ENCODE measurements around the gene SRSF5.
"Not testable (repeated sequence)": the region's sequence is repeated elsewhere in the genome, so short reads cannot be mapped to it uniquely, and the experiment has no call there.

Gene SRSF5

DNA sequence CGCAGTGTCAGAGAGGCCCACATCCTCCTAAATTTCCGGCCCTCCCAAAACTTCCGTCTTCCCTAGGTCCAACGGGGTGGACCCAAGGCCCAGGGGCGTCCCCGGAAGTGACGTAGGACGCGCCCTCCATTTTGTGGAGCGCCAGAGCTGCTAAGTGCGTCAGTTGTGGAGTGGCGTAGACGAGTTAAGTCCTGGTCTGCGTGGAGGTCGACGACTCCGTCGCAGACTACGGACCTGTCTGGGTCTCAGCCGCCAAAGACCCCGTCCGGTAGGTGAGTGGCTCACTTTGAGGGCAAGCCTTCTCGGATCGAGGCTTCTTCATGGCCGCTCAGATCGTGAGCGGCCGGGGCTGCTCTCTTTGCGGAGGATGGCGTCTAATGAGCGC, at the start of gene SRSF5:
Gene SRSF5, plus strand, starts transcription at position 159 of the 385 bp plus-strand sequence. CDS start 1,015 bp downstream, outside the sequence.
- DNase-seq, result peak; percentile 87

DNA sequence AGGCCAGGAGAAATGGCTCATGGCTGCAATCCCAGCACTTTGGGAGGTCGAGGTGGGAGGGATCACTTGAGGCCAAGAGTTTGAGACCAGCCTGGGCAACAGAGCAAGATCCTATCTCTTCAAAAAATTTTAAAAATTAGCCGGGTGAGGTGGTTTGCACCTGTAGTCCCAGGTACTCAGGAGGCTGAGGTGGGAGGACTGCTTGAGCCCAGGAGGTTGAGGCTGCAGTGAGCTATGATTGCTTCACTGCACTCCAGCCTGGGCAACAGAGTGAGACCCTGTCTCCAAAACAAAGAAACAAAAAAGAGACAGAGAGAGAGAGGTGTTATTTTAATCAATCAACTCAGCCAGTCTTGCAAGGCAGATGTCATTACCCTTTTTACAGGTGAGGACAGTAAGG, 48.3 kb upstream of the SRSF5 start:
- DNase-seq, result not testable (repeated sequence)

DNA sequence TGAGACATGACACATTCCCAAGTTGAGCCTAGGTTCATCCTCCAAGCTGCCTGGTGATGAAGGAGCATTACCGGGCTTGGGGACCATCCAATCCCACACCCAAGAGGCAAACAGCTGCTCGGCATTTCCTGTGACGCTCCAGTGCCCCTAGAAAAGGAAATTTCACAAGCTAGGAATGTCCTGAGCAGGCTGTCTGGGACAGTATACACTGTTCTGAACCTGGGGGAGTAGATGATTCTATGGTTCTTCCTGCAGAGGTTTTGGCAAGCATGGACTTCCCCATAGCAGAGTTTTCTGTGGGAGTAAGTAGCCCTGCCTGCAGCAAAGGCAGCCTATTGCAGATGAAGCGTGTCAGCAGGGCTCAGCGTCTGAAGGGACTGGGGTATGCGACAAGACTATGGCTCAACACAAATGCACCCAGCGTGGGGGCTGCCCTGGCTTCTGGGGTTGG, 47.4 kb upstream of the SRSF5 start:
- DNase-seq, result no peak

DNA sequence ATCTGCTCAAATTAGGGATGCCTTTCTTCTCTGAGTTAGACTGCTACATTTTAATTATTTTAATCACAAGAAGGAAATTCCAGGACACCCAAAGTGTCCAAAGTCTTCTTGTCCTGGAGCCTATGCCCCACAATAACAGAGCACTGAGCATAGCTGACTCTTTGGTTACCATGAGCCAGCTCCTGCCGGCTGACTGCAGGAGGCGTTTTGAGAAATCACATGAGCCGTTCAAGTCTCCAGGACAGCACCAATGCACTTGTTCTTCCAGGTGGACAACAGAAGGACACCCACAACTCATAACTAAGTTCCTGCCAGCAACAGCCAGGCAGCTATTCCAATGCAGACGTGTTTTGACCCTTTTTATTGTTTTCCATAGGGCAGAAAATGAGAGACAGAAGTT, 46.0 kb upstream of the SRSF5 start:
- no peak for DNase-seq

DNA sequence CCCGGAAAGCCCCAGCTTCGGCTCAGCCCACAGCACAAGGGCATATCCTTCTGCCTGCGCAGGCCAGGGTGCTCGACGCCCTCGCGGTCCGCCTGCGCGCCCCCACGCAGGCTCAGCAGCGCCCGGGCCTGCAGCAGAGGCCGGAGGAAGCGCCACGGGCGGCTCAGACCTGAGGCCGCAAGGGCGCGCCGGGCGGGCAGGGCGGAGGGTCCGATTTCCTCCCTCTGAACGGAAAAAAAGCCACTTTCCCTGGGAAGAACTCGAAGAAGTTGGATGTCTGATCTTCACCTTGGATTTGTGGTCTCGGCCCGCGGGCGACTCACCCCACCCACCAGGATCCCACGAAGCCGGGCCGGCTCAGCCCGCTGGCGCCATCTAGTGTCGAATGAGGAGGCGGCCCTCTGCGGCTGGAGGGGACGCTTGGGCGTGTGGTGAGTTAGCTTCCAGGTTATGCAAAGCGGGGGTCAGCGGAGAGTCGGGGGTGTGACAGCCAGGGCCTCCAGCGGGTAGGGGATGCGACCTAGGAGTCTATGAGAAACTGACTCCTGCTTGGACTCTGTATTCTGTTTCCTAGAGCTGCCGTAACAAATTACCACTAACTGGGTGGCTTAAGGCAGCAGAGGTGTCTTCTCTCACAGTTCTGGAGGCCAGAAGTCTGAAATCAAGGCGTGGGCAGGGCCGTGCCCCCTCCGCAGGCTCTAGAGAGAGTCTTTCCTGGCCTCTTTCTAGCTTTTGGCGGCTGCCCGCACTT, 40.0 kb upstream of the SRSF5 start:
- peak; percentile 40 for DNase-seq

DNA sequence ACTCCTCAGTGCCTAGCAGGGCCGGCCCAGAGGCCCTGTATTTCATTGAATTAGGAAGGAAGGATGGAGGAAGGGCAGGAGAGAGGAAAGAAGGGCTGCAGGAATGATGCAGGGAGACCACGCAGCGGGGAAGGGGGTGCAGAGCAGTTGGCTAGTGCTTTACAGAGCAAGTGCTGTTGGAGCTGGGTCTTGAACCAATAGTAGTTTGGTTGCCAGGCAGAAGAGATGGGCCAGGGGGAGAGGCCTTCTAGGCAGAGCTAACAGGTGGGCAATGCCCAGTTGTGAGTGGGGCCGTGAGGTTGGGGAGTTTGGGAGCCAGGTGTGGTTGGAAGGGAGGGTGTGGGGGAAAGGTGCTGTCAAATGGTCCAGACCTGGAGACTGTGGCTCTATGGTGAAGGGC, 39.1 kb upstream of the SRSF5 start:
- no peak for DNase-seq

DNA sequence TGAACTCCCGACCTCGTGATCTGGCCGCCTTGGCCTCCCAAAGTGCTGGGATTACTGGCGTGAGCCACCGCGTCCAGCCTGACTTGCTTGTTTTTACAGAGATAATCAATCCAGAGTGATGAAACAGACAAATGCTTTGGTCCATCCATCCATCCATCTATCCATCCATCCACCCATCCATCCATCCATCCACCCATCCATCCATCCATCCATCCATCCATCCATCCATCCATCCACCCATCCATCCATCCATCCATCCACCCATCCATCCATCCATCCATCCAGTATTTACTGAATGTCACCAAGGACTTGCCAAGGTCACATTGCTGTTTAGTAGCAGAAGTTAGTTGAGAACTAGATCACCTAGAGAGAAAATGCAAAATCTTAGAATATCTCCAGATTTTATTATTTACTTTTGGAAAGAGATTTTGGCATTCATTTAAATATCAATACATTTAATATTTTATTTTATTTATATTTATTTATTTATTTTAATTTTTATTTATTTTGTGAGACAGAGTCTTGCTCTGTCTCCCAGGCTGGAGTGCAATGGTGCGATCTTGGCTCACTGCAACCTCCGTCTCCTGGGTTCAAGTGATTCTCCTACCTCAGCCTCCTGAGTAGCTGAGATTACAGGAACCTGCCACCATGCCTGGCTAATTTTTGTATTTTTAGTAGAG, 34.9 kb upstream of the SRSF5 start:
- DNase-seq, result not testable (repeated sequence)

DNA sequence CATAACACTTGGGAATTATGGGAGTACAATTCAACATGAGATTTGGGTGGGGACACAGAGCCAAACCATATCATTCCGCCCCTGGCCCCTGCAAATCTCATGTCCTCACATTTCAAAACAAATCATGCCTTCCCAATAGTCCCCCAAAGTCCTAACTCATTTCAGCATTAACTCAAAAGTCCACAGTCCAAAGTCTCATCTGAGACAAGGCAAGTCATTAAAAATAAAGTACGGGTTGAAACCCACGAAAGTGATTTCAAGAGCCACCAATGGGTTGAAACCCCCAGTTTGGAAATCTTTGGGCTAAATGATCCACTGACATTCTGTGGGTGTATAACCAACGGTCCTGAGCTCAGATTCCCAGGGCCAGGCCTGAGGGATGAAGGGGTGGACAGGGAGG, 30.5 kb upstream of the SRSF5 start:
- DNase-seq, result not testable (repeated sequence)

DNA sequence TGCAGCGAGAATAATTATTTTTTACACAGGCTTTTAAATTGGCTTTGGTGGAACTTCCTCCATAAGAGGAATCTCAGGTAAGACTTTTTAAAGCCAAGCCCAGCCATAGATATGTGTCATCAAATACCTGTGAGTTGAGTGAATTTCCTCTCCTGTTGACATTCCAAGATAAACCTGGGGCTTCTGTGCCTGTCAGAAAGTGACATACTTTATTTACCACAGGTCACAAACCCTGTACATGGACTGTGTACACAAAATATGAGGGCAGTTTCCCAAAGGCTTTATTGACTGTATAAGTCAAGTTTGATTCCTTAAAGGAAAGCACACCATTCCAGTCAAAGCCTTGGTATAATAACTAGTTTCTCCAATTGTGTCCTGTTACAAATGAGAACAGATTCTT, 25.9 kb upstream of the SRSF5 start:
- no peak for DNase-seq

DNA sequence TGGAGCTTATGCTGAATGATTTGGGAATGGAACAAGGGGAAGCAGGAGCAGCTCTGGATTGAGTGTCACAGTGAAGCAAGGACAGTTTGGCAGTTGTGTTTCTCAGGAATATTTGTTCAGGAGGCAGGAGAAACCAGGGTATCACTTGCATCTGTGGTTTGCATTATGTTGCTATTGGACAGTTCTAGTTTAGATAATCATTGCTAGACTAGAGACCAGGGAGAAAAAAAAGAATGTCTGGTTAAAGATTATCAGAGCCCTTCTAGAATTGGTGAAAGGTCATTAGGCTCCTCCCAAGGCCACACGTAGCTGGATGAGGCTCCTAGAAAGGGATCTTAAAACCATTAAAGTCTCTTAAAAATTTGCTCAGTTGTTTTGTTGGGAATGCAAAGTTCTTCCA, 17.0 kb upstream of the SRSF5 start:
- DNase-seq, result no peak

DNA sequence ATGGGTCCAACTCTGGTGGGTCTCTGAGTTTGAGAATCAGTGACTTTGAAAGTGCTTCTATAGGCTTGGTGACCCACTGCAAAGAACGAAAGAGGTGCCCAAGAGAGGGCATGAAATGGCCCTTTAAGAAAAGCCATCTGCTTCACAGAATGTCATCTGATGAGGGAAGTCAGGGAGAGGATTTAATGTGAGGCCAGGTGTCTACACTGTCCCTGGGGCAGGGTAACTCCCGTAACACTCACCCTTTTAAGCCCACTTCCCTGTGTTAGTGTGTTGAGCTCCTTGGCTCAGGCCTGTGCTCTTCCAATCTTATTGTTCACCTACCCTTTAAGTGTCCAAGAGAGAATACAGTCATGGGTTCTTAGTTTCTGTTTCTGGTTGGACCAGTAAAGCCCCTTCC, 16.4 kb upstream of the SRSF5 start:
- DNase-seq, result peak; percentile 91

DNA sequence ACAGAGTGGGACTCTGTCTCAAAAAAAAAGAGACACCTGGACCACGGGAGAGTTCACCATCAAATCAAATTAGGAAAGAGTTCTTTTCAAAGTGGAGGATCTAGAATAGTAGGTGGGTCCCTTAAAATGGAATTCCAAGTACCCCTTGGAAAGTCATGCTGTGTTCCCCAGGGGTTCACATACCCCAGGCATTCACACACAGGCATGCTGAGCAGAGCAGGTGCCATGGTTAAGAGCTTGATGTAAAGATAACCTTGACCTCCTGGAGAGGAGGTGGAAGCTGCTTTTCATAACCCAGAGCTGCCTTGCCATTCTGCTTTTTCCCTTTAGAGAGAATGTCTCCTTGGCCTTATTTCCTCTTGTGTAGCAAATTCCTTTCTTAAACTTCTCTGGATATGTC, 14.2 kb upstream of the SRSF5 start:
- no peak for DNase-seq

DNA sequence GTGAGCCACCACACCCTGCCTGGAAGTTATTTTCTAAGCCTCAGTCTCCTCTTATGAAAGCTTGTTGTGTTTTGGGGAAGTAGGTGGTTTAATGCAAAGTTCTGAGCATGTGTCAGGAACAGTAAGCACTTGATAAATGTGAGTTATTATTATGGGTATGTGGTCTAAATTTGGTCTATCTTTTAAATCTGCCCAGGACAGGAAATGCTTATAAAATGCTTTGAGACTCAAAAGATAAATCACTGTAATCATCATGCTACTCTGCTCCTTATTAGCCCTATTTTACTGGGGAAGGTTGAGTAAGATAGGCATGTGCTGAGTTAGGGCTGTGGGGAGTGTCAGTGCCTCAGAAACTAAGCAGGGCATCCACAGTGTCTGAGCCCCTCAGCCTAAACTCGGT, 13.1 kb upstream of the SRSF5 start:
- DNase-seq, result no peak

DNA sequence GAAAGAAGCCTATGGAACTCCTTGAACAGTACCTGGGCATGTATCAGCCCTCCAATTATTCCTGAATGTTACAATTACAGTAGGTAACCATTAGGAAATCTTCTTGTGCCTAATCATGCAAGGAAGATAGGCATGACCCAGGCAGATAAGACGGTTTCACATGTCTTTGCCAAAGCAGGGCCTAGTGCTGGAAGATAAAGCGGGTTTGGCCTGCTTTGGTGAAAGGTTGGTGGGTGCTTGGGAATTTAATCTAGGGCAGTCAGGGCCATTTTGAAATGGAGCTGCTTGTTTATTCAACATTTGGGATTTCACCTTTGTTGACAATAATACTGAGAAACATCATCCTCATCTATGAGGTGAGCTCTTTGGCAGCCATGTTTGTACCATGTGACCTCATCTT, 12.5 kb upstream of the SRSF5 start:
- DNase-seq, result no peak

DNA sequence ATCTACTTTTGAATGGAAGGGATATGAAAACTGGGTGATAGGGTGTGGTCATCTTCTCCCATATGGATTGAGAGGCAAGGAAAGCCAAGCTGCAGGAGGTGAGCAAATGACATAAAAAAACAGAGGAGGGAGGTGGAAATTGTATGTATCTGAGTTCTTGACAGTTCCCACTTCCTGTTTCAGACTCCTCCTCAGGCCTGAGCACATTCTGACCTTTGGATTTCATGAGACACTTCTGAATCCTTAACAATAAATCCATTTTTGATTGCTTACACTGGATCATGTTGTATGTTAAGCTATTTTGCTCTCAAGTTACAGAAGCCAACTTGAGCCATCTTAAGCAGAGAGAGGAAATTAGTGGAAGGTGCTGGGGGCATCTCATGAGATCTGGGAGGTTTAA, 11.6 kb upstream of the SRSF5 start:
- no peak for DNase-seq

DNA sequence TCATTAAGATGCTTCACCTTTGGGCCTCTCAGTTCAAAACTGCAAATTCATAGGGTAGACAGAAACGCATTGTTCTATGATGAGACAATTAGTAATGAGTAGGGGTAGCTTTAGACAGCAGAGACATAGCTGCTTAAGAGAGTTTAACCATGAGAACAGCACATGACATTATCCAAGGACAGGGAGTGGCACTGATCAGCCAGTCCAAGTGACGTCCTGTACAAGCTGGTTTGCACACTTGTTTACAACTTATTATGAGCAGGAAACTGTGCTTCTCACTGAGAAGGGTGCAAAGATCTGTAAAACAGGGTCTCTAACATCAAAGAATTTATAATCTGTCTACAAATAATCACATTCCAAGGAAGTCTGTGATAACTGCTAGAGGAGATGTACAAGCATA, 11.2 kb upstream of the SRSF5 start:
- no peak for DNase-seq

DNA sequence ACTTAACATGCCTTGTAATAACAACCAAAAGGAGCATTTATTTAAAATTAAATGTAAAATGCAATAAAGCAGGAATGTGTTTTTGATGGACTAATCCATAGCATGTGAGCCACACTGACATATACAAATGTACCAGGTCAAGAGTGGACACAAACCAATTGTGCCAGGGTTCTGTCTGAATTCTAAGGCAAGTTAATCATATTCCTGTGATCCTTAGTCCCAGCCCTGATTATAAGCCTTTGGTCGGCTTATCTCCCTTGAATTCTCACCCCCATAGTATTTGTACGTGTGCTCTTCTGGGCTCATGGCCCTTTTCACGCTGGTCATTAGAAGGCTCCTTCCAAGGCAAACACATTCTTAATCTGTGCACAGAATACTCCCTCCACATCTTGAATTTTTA, 10.6 kb upstream of the SRSF5 start:
- DNase-seq, result no peak

DNA sequence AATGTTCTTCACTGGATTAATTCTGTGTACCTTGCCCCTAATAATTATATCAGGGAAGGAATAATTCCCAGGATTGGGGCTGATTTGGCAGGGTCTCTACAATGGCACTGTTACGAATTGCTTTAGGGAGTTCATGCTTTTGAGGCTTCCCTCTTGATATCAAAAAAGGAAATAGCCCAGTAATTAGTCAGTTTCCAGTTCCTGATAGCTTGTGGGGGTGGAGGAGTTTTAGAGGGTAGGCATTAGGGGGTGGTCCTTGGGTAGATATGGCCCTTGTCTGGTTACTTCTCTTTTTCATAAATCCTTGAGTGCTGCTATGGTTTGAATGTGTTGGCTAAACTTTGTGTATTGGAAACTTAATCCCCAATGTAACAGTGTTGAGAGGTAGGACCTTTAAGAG, 6.1 kb upstream of the SRSF5 start:
- DNase-seq, result no peak

DNA sequence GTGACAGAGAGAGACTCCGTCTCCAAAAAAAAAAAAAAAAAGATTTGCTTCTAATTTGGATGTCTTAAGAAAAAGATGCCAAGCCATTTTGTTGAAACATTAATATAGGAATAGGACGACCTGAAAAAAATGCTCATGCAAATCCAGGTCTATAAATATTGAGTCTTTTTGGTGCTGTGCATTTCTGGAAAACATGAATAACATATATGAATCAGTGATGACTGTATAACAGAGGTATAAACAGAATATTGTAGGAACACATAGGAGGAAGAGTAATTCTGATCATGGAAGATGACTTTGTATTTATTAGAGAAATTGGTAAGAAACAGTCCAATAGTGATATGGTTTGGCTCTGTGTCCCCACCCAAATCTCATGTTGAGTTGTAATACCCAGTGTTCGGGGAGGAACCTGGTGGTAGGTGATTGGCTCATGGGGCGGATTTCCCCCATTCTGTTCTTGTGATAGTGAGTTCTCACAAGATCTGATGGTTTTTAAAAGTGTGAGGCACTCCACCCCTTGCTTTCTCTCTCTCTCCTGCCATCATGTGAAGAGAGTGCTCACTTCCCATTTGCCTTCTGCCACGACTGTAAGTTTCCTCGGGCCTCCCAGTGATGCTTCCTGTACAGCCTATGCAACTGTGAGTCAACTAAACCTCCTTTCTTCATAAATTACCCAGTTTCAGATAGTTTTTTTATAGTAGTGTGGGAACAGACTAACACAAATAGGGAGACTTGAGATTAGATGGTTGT, 3.0 kb upstream of the SRSF5 start:
- DNase-seq, result no peak

DNA sequence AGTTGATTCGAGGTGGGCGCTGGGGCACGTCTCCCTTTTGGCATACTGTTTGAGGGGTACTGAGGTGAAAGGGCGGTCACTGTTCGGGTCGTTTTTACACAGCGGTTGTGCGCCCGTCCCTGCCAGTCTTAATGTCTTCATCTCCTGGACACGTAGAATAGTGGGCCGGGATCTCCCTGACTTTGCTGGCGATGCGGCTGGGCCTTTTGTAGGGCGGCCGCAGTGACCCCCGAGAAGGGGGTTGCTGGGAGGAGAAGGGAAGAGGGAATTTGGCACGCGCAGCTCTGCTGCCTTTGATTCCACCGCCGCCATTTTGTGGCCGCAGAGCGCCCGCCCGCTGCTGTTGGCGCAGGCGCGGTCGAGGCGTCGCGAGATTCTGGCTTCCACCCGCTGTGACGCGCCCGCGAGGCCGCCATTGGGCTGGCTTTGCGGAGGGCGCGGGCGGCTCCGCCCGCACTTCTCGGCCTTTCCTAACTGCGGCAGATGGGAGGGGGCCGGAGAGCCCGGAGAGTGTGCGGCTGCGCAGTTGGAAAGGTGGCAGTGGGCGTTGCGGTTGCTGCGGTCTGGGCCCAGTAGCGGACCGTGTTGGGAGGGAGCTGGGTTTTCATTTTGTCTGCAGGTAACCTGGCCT, 542 bp downstream of the SRSF5 start:
- peak; percentile 82 for DNase-seq

DNA sequence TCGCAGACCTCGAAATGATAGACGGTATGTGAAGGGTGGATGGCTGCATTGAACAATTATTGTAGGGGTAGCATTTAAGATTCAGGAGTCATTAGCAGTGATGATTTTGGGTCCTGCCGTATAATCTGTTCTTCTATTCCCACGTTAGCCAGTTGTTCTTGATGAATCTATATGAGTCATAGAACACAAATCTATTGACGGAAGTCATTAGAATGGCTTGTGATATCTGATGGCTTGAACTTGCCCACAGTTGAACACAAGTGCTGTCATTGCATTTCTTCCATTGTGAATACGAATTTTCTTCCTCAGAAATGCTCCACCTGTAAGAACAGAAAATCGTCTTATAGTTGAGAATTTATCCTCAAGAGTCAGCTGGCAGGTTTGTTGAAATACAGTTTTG, 1.9 kb downstream of the SRSF5 start:
- no peak for DNase-seq

DNA sequence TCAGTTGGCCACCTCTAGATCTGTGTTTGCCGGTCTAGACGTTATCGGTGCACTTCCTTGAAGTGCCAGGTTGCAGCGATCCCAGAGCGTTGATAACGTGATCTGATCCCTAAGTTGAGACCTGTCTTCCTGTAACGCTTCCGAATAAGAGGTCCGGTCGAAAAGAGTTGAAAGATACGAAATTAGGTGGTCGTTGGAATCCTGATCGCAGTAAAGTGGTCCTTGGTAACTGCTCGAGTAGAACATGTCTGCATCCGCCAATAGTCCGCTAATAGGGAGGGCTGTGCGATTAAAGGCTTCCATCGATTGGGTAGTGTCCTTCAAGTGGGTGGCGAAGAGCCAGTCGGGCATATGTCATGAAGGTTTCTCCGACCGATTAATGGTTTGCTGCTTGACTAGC, 2.7 kb downstream of the SRSF5 start:
- no peak for DNase-seq

DNA sequence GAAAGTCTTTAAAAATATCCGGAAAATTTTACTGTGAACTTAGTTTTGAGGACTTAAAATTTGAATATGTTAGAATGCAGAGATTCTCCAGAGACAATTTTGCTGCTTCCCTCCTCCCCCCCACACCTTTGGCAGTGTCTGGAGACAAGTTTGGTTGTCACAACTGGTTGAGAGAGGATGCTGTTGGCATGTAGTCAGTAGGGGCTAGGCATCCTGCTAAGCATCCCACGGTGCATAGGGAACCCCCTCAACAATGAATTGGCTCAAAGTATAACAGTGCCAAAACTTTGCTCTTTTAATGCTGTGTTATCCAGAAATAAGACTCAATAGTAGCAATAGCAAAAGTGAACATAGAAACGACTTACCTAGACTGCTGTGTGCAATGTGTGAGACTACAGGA, 3.6 kb downstream of the SRSF5 start:
- no peak for DNase-seq

DNA sequence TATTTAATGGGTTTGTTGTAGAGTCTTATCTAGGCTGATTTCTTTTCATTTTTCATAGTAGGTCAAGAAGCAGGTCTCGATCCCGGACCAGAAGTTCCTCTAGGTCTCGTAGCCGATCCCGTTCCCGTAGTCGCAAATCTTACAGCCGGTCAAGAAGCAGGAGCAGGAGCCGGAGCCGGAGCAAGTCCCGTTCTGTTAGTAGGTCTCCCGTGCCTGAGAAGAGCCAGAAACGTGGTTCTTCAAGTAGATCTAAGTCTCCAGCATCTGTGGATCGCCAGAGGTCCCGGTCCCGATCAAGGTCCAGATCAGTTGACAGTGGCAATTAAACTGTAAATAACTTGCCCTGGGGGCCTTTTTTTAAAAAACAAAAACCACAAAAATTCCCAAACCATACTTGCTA, 4.2 kb downstream of the SRSF5 start:
- no peak for DNase-seq

All from NCI-H748 treated with DMSO at 0.1 percent for 48 hours (cell line).